ENCODE data around the gene ARL2BP.

ARL2BP gene

GRCh38 chr16:57255686-57256415 is 10.8 kb downstream of the ARL2BP start:
- H3K4me3 ChIP-seq (ENCODE audit: low read depth, low read length) = no peak overlapping the region
- DNase-seq (ENCODE audit: low read depth) = no peak
- in situ Hi-C loops (cut with HindIII; ENCODE audit: low sequenced_read_pairs) = no loop called here
- TF ChIP-seq CTCF (IDR thresholded peaks at IDR 0.05; ENCODE audit: low read depth, low read length, missing control alignments) = no peak

- H3K4me3 ChIP-seq (ENCODE audit: low read depth, low read length) = no peak overlapping the region
- TF ChIP-seq CTCF (IDR thresholded peaks at IDR 0.05; ENCODE audit: low read depth, low read length, missing control alignments) = no peak
- DNase-seq (ENCODE audit: low read depth) = no peak
- in situ Hi-C loops (cut with HindIII; ENCODE audit: low sequenced_read_pairs) = no loop called here
Measured at GRCh38 chr16:57256601-57257395, 11.7 kb downstream of the ARL2BP start.

GRCh38 chr16:57257455-57258070 is 12.5 kb downstream of the ARL2BP start:
- TF ChIP-seq CTCF (IDR thresholded peaks at IDR 0.05; ENCODE audit: low read depth, low read length, missing control alignments) = no peak
- DNase-seq (ENCODE audit: low read depth) = no peak
- in situ Hi-C loops (cut with HindIII; ENCODE audit: low sequenced_read_pairs) = no loop called here

GRCh38 chr16:57258226-57258909 is 13.3 kb downstream of the ARL2BP start:
- in situ Hi-C loops (cut with HindIII; ENCODE audit: low sequenced_read_pairs) = no loop called here
- TF ChIP-seq CTCF (IDR thresholded peaks at IDR 0.05; ENCODE audit: low read depth, low read length, missing control alignments) = no peak
- DNase-seq (ENCODE audit: low read depth) = no peak

More at GRCh38 chr16:57257455-57258070, 12.5 kb downstream of the ARL2BP start:
- no peak overlapping the region for H3K4me3 ChIP-seq (ENCODE audit: low read depth, low read length)

GRCh38 chr16:57258910-57259475 is 13.9 kb downstream of the ARL2BP start:
- no peak for TF ChIP-seq CTCF (IDR thresholded peaks at IDR 0.05; ENCODE audit: low read depth, low read length, missing control alignments)
- in situ Hi-C loops (cut with HindIII; ENCODE audit: low sequenced_read_pairs) = no loop called here
- no peak overlapping the region for H3K4me3 ChIP-seq (ENCODE audit: low read depth, low read length)
- no peak for DNase-seq (ENCODE audit: low read depth)

More at GRCh38 chr16:57258226-57258909, 13.3 kb downstream of the ARL2BP start:
- H3K4me3 ChIP-seq (ENCODE audit: low read depth, low read length) = no peak overlapping the region
